ENCODE results near the gene ITIH6.
"Not testable (repeated sequence)": the region's sequence is repeated elsewhere in the genome, so short reads cannot be mapped to it uniquely, and the experiment has no call there.

ITIH6 gene, protein sequence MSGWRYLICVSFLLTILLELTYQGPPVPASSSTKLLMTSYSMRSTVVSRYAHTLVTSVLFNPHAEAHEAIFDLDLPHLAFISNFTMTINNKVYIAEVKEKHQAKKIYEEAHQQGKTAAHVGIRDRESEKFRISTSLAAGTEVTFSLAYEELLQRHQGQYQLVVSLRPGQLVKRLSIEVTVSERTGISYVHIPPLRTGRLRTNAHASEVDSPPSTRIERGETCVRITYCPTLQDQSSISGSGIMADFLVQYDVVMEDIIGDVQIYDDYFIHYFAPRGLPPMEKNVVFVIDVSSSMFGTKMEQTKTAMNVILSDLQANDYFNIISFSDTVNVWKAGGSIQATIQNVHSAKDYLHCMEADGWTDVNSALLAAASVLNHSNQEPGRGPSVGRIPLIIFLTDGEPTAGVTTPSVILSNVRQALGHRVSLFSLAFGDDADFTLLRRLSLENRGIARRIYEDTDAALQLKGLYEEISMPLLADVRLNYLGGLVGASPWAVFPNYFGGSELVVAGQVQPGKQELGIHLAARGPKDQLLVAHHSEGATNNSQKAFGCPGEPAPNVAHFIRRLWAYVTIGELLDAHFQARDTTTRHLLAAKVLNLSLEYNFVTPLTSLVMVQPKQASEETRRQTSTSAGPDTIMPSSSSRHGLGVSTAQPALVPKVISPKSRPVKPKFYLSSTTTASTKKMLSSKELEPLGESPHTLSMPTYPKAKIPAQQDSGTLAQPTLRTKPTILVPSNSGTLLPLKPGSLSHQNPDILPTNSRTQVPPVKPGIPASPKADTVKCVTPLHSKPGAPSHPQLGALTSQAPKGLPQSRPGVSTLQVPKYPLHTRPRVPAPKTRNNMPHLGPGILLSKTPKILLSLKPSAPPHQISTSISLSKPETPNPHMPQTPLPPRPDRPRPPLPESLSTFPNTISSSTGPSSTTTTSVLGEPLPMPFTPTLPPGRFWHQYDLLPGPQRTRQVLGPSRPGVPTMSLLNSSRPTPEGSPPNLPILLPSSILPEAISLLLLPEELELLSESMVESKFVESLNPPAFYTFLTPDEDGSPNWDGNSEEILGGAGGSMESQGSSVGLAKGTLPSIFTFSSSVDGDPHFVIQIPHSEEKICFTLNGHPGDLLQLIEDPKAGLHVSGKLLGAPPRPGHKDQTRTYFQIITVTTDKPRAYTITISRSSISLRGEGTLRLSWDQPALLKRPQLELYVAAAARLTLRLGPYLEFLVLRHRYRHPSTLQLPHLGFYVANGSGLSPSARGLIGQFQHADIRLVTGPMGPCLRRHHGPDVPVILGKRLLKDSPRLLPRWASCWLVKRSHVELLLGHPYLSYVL

DNA sequence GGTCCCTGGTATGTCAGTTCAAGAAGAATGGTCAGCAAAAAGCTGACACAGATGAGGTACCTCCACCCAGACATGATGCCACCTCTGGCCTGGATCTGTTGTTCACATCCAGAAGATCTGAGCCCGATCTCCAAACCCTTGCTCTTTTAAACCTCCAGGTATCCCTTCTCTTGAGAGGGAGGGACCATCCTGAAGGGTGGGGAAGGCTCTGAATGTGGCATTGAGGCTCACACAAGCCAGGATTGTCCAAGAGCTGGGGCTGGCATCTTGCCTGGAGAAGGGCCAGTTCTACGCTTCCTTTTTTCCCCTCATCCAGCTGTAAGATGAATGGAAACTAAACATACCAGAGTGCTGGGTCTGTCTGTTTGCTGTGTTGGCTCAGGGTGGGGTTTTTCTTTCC, at the start of gene ITIH6:
ITIH6 (minus strand) TSS at position 119 of the 400 bp plus-strand sequence; CDS start at position 74, 45 bp downstream.
- DNase-seq: no peak

DNA sequence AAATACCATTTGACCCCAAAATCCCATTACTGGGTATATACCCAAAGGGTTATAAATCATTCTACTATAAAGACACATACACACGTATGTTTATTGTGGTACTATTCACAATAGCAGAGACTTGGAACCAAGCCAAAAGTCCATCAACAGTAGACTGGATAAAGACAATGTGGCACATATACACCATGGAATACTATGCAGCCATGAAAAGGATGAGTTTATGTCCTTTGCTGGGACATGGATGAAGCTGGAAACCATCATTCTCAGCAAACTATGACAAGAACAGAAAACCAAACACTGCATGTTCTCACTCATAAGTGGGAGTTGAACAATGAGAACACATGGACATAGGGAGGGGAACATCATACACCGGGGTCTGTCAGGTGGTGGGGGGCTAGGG, 49.6 kb upstream of the ITIH6 start:
- not testable (repeated sequence) for DNase-seq

DNA sequence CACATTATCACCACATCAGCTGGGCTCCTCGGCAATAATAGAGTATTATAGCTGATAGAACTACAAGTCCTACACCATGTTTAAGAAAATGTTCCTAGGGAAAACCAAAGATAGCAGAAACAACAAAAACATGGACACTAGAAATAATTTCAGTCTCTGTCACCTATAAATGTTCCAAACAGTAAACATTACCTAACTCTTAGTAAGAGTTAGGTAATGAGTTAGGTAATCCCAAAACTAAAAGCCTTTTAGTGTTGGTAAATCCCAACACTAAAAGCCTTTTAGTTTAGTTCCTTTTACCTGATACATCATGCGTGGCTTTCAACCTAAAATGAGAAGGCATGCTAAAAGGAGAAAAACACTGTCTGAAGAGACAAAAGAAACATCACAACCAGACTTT, 45.0 kb upstream of the ITIH6 start:
- no peak for DNase-seq

DNA sequence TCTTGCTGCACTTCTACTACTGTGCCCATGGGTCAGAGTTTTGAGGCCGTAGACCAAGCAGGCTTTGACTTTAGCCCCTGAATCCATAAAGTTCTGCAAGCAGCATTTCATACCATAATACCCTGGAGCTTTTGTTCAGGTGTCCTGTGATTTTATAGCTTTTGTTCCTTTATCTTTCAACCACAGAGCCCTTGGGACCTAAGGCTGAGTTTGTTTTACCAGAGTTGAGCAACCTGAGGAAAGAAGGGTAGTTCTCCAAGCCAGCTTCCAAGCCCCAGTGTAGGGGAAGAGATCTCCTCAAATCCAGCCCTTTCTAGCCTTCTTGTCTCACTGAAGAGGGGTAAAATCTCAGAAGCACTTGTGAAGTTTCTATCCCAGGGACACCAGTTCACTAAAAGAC, 44.6 kb upstream of the ITIH6 start:
- no peak for DNase-seq

DNA sequence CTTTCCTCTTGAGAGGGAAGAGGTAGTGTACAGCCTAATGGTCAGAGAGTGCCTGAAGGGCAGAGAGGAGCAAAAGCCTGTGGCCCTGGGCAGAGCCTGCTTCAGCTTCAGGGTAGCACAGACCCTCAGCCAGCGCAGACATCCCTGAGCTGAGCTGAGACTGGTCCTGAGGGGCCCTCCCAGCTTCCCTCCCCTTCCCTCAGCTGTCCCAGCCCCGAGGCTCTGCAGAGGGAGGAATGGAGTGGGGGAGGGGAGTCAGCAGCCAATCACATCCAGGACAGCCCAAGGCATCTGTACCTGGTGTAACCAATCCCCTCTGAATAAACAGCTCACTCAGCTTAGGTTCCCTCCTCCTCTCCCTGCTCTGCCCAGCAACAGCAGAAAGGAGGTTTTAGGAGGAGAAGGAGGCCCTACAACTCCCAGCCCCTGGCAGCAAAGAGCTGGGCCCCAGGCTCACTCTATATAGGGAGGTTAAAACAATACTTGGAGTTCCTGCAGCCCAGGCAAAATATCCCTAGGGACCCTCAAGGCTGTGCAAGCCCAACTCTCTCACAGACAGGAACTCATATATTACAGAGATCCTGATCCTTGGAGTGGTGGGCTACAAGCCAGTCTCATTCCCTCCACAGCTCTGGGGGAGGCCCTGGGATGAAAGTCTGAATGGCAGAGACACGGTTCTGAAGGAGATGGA, 43.3 kb upstream of the ITIH6 start:
- peak; percentile 5 for DNase-seq

DNA sequence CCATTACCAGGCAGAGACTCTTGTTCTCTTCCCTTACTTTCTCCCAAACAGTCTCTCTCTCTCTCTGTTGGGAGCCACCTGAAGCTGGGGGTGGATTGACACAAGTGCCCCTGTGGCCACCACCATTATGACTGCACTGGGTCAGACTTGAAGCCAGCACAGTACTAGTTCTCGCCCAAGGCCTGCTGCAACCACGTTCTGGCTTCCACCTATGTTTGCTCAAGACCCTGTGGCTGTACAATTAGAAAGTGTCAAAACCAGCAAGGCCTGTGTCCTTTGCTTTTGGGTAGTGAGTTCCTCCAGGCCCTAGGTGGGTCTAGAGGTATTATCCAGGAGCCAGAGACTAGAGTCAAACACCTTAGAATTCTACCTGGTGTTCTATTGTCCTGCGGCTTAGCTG, 40.5 kb upstream of the ITIH6 start:
- DNase-seq: no peak

DNA sequence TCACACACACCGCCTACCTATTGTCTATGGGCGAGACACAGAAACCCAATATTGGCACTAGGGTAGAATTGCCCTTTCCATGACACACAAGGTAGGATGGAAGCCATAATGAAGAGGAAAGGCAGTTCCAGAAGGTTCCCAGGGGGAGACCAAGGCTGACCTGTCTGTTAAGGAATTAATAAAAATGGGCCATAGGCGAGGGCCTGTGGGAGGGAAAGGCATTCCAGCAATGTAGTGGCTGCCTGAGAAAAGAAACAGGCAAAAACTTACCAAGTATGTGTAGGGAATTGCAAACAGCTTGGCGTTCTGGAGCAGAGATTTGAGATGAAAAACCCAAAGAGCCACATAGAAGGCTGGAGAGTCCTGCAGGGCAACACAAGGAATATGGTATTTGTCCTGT, 28.5 kb upstream of the ITIH6 start:
- no peak for DNase-seq

DNA sequence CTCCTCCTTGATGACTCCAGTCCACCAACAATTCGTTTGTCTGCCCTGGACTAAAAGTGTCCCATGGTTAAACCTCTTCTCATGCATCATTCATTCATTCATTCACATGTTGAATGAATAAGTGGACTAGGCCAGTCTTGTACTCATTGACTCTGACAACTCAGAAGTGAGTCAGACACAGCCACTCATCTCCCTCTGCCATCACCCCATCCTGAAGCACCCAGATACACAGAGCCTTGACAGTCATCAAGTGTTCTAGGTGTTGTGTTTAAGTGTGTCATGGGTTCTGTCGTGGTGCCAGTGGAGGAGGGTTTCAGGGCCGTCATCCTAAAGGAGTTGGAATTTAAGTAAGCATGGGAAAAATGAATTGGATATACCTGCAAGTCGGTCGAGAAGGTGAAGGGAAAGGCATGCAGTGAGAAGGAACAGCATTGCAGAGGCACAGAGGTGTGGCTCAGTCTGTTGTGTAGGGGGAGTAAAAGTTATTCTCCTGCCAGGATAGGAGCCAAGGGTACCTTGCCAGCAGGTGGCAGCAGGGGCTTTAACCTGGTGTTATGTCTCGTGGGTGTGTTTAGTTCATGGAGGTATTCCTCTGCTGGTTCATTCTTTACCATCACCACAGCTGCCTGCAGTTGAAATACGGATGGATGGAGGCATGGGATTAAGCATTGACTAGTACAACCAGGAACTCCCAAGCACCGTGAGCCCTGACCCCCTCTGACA, 27.8 kb upstream of the ITIH6 start:
- DNase-seq: no peak

DNA sequence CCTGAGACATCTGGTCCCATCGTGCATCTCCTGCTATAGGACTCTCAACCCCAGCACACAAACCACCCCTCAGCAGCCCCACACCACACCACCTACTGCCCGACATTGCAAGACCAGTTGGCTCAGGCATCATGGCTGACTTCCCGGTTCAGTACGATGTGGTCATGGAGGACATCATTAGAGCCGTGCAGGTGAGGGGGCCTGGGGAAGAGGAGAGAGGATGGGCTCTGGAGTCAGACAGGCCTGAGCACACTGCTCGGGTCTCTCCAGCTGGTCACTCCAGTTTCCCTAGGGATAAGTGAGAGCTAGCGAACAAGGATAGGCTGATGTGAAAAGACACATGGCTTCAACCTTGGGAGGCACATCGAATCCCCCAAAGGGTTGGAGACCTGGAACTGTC, 26.7 kb upstream of the ITIH6 start:
- DNase-seq: no peak

DNA sequence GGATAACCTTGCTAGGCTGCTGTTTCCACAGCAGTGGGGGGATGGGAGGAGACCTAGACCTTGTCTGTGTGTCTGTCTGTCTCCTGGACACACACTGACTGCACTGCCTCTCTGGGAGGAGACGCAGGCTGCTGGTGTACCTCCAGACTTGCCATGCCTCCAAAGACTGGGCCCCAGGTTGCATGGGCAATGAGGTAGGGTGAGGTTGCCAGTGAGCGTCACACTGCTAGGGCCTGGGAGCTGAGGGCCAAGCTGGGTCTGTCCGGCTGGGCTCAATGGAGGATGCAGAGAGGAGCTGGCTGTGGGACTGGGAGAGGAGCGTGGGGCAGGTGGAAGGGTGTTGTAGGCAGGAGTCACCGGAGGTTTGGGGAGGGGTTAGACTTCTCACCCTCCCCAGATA, 26.1 kb upstream of the ITIH6 start:
- DNase-seq: no peak

DNA sequence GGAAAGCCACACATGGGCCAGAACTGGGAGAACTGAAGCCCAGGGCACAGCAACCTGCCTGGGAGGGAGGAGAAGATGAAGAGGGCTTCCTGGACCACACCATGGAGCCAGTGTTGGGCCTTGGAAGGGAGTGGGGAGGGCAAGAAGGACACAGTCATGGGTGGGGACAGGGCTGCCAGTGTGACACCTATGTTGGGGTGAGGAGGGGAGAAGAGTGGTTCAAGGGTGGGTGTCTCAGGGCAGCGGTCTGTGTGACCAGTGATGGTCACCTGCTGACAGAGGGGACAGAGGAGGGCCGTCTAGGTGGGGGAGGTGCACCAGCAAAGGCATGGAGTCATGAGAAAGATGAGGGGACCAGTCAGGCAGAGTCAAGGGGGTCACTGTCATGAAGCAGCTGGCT, 23.3 kb upstream of the ITIH6 start:
- no peak for DNase-seq

DNA sequence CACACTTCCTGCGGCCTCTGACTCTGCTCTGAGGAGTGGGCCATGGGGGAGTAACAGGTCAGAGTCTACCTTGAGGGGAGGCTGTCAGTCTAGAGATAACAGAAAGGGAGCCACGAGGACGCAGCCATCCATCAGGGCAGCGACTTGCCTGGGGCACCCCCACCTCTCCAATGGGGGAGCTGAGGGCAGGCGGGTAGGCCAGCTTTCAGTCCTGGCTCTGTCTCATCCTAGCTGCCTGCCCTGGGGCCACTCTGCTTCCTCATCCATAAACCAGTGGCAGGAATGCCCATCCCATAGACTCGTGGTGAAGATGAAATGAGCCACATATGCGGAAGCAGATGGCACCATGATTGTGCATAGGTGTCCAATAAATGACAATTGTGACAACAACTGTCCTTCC, 22.7 kb upstream of the ITIH6 start:
- no peak for DNase-seq

DNA sequence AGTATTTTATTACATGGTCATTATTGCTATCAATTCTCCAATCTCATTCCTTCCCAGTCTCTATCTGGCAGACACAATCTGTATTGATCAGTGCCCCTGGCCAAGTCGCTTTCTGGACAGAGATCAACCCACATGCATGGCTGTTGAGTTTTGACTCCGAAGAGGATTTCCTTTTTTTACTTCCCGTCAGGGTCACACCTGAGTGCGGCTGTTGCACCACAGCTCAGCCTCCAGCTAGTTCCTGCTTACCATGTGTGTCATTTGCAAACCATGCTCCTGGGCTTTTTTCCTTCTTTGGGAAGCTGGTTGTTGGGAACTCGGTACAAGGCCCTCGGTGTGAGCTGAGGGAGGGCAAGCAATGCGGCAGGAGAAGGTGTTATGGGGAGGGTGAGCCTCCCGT, 21.1 kb upstream of the ITIH6 start:
- no peak for DNase-seq

DNA sequence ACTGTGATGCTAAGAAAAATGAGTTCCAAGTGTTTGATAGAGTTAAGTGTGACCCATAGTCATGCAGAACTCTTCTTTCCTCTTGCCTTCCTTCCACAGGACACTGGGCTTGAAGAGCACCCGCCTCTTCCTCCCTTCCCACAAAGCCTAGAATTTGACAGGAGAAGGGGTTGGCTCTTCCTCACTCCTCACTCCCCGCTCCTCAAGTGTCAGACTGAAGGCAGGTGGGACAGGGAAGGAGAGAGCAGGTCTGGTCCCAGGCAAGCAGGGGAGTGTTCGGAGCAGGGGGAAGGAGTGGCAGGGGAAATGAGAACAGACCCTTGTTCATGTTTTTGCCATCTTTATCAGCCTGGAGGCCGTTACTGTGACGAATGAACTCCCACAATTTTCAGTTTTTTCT, 20.2 kb upstream of the ITIH6 start:
- DNase-seq: no peak

DNA sequence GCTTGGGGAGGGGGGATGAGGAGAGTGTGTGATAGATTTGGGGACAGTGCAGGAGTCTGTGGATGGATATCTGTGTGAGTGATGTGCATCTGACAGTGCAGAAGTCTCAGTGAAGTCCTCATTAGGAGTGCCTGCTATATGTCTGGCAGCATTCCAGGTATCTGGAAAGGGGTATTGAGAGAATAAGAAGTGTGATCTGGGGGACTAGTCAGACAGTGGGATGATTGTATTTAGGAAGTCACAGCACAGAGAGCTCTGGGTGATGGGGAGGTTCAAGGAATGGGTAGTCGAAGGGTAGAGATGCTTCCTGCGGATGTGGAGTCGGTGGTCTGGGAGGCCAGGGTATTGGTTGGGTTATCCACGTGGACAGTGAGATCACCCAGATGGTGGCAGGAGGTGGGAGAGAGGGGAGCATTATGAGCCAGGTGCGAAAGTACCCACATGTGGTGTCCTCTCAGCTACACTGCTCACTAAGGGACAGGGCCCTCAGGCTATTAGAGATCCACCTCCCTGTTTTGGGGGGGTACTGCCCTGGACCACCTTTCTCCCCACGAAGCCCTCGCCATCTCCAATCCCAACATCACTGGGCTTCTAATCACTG, 19.3 kb upstream of the ITIH6 start:
- no peak for DNase-seq

DNA sequence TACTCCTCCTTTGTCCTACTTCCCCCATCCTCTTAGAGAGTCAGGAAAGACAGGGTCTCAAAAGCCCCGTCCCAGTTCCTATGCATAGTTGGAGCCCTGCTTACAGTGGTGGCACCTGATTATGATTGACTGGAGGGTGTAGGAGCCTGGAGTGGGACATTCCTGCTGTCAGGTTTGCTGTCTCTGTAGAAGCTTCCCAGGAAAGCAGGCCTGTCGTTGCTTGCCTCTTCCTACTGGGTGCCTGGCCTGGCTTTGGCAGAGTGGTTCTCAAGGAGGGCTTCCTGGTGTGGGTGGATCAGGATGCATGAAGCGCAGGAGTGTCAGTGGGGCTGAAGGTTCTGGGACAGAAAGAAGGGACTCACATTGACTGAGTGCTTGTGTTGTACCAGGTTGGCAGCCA, 14.3 kb upstream of the ITIH6 start:
- DNase-seq: no peak

DNA sequence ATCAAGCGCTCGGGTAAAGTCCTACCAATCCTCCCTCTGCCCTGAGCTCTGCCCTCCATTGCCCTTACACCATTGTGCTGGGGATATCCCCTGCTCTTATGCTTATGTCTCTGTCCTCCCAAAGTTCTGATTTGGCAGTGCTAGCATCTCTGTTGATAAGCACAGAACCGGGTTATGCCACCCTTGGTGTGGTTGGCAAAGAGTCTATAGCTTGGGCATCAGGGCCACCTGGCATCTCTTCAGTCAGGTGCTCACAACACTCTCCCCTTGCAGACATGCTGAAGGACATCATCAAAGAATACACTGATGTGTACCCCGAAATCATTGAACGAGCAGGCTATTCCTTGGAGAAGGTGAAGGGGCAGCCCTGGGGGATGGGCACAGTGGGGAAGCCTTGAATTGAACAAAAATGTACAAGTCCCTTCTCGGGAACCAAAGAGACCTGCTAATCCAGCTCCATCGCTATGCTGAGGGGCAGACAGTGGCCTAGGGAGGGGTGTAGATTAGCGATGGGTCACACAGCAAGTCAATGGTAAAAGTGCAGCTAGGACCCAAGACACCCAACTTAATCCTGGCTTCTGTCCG, 13.3 kb upstream of the ITIH6 start:
- DNase-seq: no peak

DNA sequence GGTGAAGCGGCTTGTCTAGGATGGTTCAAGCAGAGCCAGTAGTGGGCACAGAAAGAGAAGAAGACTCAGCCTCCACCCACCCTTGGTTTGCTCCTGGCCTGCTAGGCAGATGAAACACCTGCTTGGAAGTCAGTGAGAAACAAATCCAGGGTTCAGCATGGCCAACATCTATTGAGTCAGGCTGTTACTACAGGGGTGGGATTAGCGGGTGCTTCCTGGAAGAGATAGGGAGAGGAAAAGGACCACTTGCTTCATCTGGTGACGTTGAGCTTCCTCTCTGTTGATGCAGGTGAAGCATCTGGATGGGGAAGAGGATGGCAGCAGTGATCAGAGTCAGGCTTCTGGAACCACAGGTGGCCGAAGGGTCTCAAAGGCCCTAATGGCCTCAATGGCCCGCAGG, 12.5 kb upstream of the ITIH6 start:
- DNase-seq: no peak

DNA sequence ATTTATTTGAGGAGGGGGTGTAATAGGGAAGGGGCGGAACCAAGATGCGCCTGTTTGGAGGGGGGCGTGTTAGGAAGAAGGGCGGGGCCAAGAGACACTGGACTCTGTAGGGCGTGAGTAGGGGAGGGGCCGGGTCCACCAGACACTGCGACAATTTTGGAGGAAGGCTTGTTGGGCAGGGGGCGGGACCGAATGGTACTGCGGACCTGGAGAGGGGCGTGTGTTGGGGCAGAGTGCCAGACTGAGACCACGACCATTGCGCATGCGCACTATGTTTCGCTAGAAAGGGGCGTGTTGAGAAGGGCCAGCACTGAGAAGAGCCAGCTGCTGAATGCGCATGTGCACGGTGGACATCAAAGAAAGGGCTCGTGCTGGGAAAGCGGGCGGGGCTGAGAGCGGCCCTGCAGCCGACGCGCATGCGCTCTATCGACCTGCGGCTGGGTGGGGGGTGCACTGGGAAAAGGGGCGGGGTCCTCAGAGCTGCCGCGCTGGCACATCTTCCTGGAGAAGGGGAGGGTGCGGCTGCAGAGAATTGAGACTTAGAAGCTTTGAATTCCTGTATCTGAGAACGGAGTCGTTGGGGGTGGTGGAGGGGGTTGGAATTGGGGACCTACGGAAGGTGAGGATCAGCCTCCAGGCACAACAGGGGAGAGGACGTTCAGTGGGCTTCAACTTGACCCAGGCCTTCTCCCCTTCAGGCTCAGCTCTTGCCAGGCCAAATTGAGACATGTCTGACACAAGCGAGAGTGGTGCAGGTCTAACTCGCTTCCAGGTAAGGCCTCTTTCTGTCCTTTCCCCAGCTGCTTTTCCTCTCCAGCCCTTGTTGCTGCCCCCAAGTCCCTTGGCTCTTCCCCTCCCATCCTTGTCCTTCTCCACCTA, 10.8 kb upstream of the ITIH6 start:
- DNase-seq: peak; percentile 98

DNA sequence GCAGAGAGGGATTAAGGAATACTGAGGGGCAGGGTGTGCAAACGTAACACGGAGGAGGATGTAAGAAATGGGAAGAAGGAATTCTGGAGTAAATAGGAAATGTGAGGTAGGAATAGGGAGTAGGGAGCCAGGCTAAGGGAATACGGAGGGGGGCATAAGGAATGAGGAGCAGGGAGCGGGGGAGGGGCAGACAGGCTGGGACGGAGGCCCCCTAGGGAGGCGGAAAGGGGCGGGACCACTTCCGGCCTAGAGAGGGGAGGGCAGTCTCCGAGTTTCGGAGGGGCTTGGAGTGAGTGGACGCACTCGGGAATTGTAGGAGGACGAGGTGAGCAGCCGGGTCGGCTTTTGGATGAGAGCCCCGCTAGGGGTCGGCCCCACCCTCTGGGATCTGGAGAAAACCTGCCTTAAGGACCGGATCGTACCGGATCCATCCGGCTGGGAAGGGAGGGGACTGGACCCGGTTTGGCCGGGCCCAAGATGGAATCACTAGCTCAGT, 10.1 kb upstream of the ITIH6 start:
- peak; percentile 90 for DNase-seq
